Measurements from ENCODE around the gene HDAC2.
"Not testable (repeated sequence)": the region's sequence is repeated elsewhere in the genome, so short reads cannot be mapped to it uniquely, and the experiment has no call there.

HDAC2 gene

DNA sequence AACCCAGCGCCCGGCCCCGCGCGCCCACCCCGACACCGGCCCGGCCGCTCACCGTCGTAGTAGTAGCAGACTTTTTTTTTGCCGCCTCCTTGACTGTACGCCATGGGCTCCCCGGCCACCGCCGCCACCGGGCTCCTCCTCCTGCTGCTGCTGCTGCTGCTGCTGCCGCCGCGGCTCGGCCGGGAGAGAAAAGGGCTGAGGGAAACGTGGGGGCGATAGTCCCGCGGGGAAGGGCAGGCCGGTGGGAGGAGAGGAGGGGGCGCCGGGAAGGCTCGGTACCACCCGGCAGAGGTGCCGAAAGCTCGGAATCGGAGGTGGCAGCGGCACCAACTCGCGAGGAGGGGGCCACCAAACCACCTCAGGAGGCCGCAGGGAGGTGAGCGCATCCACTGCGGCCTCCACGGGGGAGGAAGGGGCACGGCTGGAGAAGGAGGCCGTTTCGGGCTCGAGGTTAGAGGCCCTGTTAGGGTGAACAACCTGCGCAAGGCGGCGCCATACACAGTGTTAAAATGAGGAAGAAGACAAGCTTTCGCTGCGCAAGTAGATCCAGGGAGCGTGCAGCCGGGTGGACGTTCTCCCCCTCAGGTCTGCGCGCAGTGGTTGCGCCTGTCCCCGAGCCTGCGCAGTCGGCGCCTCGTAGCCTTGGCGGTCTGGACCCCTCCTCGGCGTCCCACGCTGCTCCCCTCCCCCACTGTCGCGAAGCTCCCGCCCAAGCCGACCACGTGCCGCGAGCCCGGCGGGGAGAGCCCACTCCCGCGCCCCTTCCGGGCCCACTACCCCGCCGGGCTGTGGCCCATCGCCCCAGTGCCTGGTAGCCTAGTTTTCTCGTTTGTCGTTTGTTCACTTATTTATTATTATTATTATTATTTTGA lies at the start of gene HDAC2:
TSS of gene HDAC2 (minus strand) at position 344 of the 872 bp plus-strand sequence. CDS start at position 104, 240 bp downstream.
- no peak for FAIRE-seq

DNA sequence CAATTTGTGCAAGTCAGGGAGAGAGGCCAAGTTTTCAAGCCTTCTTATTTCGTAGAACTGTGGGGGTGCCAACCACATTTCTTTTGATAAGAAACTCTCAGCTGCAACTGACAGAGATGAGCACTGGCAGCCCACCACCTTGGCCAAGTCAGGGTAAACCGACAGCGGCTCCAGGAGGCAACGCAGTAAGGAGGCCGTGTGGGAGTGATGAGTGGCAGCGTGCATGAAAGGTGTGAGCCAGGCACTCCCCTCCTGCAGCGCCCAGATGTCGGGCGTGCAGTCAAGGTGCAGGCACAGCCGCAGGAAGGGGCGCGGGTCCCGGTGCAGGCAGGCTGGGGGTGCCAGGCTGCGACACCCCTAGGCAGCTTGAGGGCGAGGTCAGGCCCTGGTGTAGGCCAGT lies 49.2 kb upstream of the HDAC2 start:
- no peak for FAIRE-seq

GRCh38 chr6:114017146-114017545 lies 46.2 kb upstream of the HDAC2 start:
- not testable (repeated sequence) for FAIRE-seq

DNA sequence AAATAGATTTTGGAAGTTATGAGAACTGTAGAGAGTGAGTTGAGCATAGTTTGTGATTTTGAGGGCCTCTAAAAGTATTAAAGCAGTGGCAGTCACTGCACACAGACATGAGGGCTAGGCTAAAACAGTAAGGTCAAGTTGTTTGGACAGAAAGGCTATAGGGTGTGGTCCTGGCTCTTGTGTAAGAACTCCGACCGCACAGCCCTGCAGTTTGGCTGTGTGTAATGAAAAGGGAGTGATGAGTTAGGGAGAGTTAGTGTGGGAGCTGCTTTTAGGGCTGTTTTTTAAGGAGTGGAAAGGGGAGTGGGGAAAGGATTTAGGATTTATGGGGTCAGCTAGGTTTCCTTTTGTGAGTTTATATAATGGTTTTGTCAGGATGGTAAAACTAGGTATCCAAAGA lies 43.2 kb upstream of the HDAC2 start:
- not testable (repeated sequence) for FAIRE-seq

DNA sequence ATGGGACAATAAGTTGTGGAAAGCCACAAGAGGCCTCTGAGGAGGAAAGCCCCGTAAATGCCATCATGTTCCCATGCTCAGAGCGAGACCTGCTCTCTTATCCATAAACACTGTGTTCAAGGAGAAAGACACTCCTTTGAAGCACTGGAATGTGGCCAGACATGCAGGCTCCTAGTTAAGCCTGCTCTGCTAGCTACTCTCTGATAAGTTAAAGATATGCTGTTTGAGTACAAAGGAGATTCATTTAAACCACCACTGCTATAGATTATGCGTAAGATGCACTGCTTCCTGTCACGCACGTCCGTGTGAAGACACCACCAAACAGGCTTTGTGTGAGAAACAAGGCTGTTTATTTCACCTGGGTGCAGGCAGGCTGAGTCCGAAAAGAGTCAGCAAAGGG lies 40.5 kb upstream of the HDAC2 start:
- FAIRE-seq, result not testable (repeated sequence)

DNA sequence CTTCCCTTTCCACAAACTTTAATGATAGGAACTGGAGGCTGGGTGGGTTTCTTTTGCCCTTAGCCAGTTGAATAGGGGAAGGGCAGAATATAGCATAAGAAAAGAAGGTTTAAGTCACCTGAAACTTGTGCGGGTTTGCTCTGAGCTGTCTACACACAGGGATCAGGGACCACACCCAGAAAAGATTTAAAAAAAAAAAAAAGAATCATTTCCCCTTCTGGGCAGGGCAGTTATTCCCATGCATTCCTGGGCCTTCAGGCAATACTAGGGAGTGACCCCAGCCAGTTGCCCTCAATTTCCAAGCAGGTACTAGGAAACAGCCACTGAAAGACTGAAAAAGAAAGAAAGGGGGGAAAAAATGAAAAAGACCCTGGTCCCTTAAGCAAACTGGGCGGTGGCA lies 39.6 kb upstream of the HDAC2 start:
- FAIRE-seq, result no peak

- no peak for FAIRE-seq
Measured at GRCh38 chr6:114009192-114009591, 38.2 kb upstream of the HDAC2 start.

DNA sequence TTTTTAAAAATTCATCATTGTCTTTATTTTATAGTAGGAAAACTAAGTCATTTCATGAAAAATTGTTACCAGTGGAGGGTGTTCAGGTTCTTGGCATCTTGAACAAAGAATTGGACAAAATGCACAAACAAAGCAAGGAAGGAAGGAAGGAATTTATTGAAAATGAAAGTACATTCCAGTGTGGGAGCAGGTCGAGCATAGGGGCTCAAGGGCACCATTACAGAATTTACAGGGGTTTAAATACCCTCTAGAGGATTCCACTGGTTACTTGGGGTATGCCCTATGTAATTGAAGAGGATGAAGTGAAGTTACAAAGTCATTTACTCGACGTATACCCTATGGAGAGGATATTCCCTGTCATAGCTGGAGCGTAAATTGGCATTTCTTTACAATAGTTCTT lies 37.4 kb upstream of the HDAC2 start:
- FAIRE-seq, result no peak

DNA sequence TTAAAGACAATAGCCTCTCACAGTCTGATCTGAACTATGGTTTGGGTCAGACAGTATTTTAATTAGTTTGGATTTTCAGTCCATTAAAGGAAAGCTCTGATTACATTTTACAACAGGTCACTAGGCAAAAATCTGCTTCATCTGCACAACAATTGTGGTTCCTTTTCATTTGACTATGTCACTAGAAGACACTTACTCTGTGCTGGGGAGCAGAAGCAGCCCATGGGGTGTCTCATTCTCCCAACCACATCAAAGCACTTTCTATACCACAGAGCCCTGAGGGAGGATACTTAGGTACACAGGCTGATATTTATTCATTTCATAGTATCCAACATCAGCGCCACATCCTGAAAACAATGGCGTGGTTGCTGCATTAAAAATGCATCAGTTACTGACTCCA lies 36.6 kb upstream of the HDAC2 start:
- no peak for FAIRE-seq

GRCh38 chr6:114001354-114001753 lies 30.4 kb upstream of the HDAC2 start:
- no peak for FAIRE-seq

- no peak for FAIRE-seq
Measured at GRCh38 chr6:114000069-114000468, 29.1 kb upstream of the HDAC2 start.

DNA sequence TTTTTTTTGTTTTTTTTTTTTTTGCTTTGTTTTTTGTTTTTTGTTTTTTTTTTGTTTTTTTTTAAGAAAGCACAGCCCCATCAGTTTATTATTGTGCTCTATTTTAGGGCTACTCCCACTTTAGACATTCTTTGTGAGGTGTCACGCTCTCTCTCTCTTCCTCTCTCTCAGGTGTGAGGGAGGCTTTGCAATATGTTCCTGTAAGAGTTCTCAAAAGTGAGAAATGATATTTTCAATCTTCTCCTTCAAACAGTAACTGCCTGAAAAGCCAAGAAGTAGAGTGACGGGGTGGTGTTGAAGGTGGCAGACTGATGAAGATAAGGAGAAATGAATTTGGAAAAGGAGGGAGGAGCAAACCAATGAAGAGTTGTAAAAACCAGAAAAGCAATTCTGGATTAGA lies 28.3 kb upstream of the HDAC2 start:
- no peak for FAIRE-seq

GRCh38 chr6:113998811-113999210 lies 27.9 kb upstream of the HDAC2 start:
- no peak for FAIRE-seq

GRCh38 chr6:113997116-113997515 lies 26.2 kb upstream of the HDAC2 start:
- FAIRE-seq, result no peak

DNA sequence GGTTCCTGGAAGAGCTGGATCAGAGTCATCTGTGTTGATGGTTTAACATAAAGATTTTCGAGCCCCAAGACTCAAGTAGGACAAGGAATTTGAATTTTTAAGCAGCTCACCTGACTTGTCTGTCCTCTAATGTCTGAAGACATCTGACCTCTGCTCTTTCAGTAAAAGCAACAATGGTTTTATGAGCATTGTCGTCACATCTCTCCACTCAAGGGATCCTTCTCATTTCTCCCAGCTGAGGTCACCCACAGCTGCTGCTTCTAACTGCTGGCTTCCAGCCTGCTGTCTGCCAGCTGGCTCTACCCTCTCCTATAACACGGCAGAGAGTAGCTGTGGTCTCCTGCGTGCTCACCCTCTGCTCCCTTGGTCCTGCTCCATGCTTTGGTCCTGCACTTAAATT lies 24.7 kb upstream of the HDAC2 start:
- no peak for FAIRE-seq

DNA sequence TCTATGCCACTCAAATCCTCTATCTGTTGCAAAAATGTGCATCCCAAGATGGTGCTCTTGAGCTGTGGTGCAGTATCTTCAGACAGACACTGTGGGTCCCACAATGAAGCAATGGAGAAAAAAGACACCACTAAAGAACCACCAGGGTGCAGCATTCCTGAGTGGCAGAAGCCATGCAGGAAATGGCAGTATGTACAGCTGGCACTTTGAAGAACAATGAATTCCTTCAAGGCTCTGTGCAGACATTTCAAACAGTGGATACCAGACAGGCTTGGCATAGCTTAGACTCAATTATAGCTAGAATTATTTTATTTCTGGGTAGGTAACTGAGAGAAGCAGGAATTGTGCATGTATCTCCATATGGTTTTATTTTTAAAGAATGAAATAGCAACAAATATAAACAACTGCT lies 24.0 kb upstream of the HDAC2 start:
- FAIRE-seq, result no peak

DNA sequence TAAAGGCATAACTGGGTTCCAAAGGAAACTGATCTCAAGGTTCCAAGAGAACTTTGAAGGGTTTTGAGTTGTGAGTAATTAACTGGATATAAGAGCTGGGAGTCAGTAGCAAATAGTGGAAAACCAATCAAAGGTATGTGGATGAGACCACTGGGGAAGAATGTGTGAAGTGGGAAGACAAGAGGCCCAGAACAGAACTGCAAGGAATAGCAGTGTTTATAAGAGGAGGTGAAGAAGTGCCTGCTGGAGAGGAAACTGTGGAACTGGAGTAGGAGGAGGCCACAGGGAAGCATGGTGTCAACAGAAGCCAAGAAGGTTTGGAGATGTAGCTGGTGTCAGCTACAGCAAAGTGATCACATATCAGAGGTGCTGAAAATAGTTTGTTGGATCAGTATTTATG lies 18.7 kb upstream of the HDAC2 start:
- no peak for FAIRE-seq

GRCh38 chr6:113982675-113983074 lies 11.7 kb upstream of the HDAC2 start:
- FAIRE-seq, result not testable (repeated sequence)

DNA sequence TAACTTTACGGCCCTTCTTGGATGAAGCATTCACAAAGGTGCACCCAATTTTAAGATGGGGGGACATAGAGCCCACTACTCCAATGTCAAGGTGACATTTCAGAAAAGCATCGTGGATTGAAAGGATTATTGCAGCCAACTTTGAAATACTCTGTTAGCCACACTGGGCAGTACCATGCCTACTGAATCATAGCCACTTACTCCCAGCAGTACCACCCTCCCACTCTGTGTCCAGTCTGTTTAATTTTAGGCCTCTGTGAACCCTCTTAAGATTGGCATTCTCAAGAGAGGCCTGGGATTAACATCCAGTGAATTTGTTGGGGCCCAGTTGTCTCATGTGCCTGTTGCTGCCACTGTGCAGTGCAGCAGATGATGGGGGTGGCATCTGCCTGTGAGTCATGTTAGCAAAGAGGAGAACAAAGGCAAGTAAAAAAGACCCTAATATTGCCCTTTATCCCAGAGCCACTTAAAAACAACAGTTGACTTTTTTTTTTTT lies 11.2 kb upstream of the HDAC2 start:
- FAIRE-seq, result no peak

GRCh38 chr6:113980937-113981554 lies 10.1 kb upstream of the HDAC2 start:
- FAIRE-seq, result no peak

DNA sequence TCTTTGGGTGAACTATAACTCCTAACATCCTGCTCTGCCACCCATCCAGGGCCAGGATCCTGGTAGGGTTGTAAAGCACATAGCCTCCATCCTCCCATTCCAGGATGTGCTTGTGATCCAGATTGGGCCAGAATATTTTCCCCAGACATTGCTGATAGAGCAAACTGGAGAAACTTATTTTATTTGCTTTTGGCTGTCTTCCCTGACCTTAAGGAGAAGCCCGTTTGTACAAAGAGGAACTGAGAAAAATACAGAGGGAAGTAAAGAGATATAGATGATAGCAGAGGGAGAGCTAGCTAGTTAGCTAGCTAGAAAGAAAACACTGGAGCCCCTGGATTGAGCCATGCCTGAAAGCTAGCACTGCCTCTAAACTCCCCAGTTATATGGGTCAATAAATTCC lies 9.0 kb upstream of the HDAC2 start:
- FAIRE-seq, result no peak

GRCh38 chr6:113978084-113978675 lies 7.2 kb upstream of the HDAC2 start:
- FAIRE-seq, result no peak

DNA sequence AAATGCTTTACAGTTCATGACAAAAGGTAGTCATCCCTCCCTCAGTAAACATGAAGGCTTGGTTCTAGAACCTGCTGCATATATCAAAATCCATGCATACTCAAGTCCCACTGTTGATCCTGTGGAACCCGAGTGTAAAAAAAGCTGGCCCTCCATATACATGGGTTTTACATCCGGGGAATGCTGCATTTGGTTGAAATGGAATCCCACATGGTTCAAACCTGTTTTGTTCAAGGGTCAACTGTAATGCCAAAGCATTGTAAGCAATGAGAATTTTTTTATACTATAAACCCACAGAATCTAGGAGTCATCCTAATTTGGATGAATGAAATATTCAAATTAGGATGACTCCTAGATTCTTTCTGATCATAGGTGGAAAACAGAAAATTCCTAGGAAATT lies 5.9 kb upstream of the HDAC2 start:
- FAIRE-seq, result no peak

- FAIRE-seq, result no peak
Measured at GRCh38 chr6:113971741-113972140, 793 bp upstream of the HDAC2 start.
